ENCODE measurements around the gene MOSPD3. TPM values are rescaled to one million over a fixed set of nuclear protein-coding genes. Genes with fewer than 3 reads are reported as not detected.

MOSPD3 gene
- total and polyA plus RNA-seq, 2 of the 8 experiments (the other 6 are each of a cell fraction or from before 2014, with no cell fraction given): 20.7 to 21.4 TPM

DNA sequence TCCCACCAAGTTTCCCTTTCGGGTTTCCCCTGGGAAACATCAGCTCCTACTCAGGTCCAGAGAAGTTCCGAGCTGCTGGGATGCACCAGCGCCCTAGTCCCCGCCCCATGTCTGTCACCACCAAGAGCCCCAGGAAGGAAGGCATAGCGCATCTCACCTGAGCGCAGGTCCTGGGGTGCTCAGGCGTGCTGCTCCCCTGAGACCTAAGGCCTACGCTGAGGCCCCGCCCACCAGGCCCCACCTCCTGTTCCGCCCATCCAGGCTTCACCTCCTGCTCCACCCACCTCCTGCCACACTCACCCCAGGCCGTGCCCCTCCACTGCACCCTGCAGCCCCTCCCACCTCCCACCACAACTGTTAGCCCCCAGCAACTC, 30.2 kb downstream of the MOSPD3 start:
- Histone ChIP-seq H3K4me3 (ENCODE audit: extremely low read depth in 1 of 4, insufficient read depth in 2 of 4, low read depth in 3 of 4, low read length in 4 of 4) (no peak overlapping the region), H3K36me3 (ENCODE audit: control insufficient read depth in 2 of 4, insufficient read depth in 4 of 4, low read length in 3 of 4) (no peaks in the 10 kb centered on the region), H3K27ac (ENCODE audit: low read depth, low read length) (no peak overlapping the region), H4K5ac (ENCODE audit: insufficient read length, low read depth, low read length) (no peak overlapping the region), H3K79me2 (ENCODE audit: control insufficient read depth in 1 of 2, insufficient read depth in 2 of 2, low read length in 2 of 2) (no peaks in the 10 kb centered on the region), H2BK5ac (ENCODE audit: low read depth, low read length) (no peak overlapping the region), H3K4me1 (replicated peaks in 1 of 4; ENCODE audit: control insufficient read depth in 3 of 4, insufficient read depth in 4 of 4, low read length in 3 of 4) (peaks cover 0 to 33% (median 18%) of the 10 kb centered on the region in 4 experiments; a peak in 6 of 7 replicates), H4K8ac (ENCODE audit: extremely low read depth, insufficient read depth, low read length) (no peak overlapping the region), H2BK15ac (ENCODE audit: low read length) (no peak overlapping the region), H4K20me1 (replicated peaks in 1 of 2; ENCODE audit: control insufficient read depth in 1 of 2, insufficient read depth in 2 of 2, low read length in 2 of 2) (no peaks in the 10 kb centered on the region), H3K23ac (ENCODE audit: insufficient read length) (no peak overlapping the region), H2AFZ (ENCODE audit: low read length) (no peak overlapping the region), H3K18ac (ENCODE audit: extremely low read depth, low read length) (no peak overlapping the region), H4K91ac (replicated peaks; ENCODE audit: insufficient read length, low read length) (no peak overlapping the region), H3K56ac (replicated peaks; ENCODE audit: insufficient read length, low read depth, low read length) (no peak overlapping the region), H3K4me2 (ENCODE audit: insufficient read depth in 1 of 2, low read depth in 2 of 2, low read length in 2 of 2) (peak overlapping the region; percentile 7 to 40; a peak in 1 of 4 replicates), H3K27me3 (replicated peaks in 1 of 4; ENCODE audit: control insufficient read depth in 3 of 4, extremely low read depth in 1 of 4, insufficient read depth in 3 of 4, low read length in 3 of 4) (no peaks in the 10 kb centered on the region), H3K79me1 (ENCODE audit: low read depth, low read length) (no peaks in the 10 kb centered on the region), H2AK5ac (ENCODE audit: low read depth, low read length) (no peak overlapping the region), H3K14ac (ENCODE audit: insufficient read length) (no peak overlapping the region), H2BK120ac (replicated peaks; ENCODE audit: low read depth, low read length) (no peak overlapping the region), H3K9ac (replicated peaks in 1 of 4; ENCODE audit: extremely low read depth in 1 of 4, low read depth in 3 of 4, low read length in 3 of 4) (no peak overlapping the region), H3K4ac (replicated peaks; ENCODE audit: insufficient read length, low read depth, low read length) (no peak overlapping the region), H2BK20ac (ENCODE audit: low read length) (no peak overlapping the region), H3K9me3 (ENCODE audit: insufficient read depth in 2 of 2, low read depth in 1 of 2, low read length in 1 of 2) (no peaks in the 10 kb centered on the region), H3K23me2 (ENCODE audit: low read depth, low read length) (peaks cover 2% of the 10 kb centered on the region; the same call in 1 of the 2 replicates), H2BK12ac (ENCODE audit: low read depth, low read length) (no peak overlapping the region)
- POLR2A ChIA-PET (ENCODE audit: partially characterized antibody): interaction anchor here (0.9 to 2.0 kb wide), 5 partner anchors 13 to 63 kb away, joined by 3 to 5 read pairs (median 4); partner anchors contain the start of gene ACTL6B
- no peak for FAIRE-seq
- no peak for TF ChIP-seq BACH1 (IDR thresholded peaks at IDR 0.05; ENCODE audit: low read length)
- 0 out of 4 replicates have a peak, but pooled peaks of 1 of the 2 experiments have one; percentile 2 for TF ChIP-seq RAD21 (IDR thresholded peaks at IDR 0.05 in 1 of 2, conservative IDR thresholded peaks at IDR 0.05 in 1 of 2; ENCODE audit: low read depth in 2 of 2, low read length in 2 of 2)
- 60% methylated on average over 2 of the region's 11 CpGs; no CpG with 5 or more reads in 1 of the 2 experiments for WGBS, 2 experiments (ENCODE audit: extremely low coverage in 1 of 2, insufficient coverage in 1 of 2, insufficient read length in 1 of 2, insufficient replicate concordance in 2 of 2, low coverage in 1 of 2, low lambda C conversion rate in 2 of 2, missing lambda C conversion rate in 1 of 2)
- CTCF ChIA-PET (ENCODE audit: partially characterized antibody): interaction anchor here (0.6 to 1.9 kb wide), 16 partner anchors 8 to 452 kb away, joined by 3 to 13 read pairs (median 3); no protein-coding TSS in a partner anchor
- DNase-seq (ENCODE audit: low read depth in 1 of 2, low spot score in 2 of 2): peak; percentile 31 to 88
